ENCODE measurements around the gene SHROOM4. TPM values are rescaled to one million over a fixed set of nuclear protein-coding genes. Genes with fewer than 3 reads are reported as not detected.

The SHROOM4 gene
- total RNA-seq, 1 donor from 2014 or later: 0.75 TPM

DNA sequence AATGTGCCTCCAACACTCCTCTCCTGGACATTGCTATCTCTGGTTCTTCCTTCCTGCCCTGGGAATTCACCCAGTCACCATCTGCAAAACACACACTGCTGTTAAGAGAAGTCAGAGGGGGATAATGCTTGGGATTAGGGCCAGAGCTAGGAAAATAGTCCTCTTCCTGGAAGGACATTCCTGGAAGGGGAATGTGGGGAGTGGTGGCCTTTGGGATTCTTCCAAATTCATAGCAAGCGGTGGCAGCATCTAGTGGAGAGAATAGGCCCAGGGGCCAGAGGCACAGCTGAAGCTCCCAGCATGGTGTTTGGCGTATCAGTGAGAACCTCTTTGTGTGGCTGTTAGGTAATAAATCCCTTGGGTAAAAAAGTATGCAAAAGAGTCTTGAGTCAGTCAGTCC lies 34.3 kb downstream of the SHROOM4 start:
- ATAC-seq (peak; percentile 45), DNase-seq (ENCODE audit: low spot score) (no peak)

DNA sequence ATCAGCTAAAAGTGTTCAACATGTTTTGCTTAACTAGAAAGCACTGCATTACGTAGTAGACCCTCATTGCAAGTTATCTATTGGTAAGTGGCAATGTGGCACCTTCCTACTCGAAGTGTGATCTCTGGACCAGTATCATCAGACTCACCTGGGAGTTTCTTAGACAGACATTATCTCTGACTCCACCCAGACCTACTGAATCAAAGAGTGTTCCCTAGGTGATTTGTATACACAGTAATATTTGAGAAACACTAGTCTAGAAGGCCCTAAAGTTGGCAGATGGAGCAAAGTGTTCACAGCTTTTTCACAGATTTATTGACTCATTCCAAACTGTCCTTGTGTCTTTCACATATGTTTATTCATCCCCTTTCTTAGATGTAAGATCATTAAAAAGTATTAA lies 35.7 kb downstream of the SHROOM4 start:
- ATAC-seq: no peak
- no peak for DNase-seq (ENCODE audit: low spot score)

- no peak for ATAC-seq
- DNase-seq (ENCODE audit: low spot score): no peak
Measured at GRCh38 chrX:50776248-50776647, 37.7 kb downstream of the SHROOM4 start.

- DNase-seq (ENCODE audit: low spot score) (no peak), ATAC-seq (no peak)
Measured at GRCh38 chrX:50771382-50771781, 42.6 kb downstream of the SHROOM4 start.

DNA sequence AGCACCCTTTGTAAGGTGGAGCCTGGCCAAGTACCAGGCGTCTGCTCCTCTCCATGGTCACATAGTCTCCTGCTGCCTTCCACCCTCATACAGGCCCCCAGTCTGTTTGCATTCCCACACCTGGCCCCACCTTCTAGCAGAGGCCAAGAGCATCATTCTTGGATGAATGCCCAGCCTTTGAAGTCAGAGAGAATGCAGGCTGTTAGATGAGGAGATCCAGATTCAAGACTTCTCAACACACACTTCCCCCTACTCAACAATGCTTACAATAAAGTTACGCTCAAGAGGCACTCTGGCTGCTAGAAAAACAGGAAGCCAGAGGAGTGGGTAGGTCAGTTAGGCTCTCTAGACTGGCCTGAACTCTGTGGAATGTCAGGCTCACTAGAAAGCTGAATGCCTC lies 43.3 kb downstream of the SHROOM4 start:
- DNase-seq (ENCODE audit: low spot score) (no peak), ATAC-seq (no peak)

DNA sequence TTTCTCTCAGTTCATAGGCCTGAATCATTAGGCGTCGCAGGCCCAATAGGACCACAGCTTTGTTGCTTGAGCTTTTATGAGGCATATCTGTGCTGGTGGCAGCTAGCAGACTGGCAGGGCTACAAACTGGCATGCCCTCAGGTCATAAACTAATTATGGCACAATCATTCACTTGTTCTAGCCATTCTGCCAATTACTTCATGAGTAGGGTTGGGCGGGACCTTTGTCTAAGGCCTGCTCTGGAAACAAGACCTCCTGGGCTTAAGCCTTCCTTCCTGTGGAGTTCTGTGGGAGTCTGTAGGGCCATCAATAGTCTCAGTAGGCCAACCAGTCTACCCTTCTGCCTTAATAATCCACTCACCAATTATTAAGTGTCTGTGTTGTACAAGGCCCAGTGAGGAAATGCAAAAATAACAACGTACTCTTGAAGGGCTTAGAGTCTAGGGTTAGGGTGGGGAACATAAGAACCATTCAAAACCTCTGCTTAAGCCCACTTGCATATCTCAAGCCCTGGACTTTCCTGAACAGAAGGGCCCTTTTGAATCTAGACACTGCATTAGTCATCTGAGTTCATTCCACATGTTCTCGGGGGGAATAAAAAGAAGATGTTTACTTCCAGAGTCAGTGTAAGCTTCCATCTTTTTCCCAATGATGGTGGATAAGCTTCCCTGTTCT lies 44.5 kb downstream of the SHROOM4 start:
- DNase-seq (ENCODE audit: low spot score) (no peak), ATAC-seq (no peak)

DNA sequence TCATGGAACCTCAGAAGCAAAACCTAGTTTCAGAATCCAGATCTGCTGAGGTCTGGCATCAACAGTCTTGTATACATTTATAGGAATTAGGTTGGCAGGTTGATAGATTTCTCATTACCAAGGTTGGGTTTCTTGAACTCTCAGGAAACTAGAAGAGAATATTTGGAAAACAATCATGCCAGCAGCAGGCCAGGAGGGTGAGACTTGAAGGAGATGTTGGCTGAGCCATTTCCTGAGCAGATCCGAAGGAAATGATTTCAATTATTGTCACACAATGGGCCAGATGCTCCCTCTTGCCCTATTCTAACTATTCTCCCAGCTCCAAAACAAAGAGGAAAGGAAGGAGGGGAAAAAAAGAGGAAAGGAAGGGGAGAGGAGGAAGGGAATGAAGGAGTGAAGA lies 45.2 kb downstream of the SHROOM4 start:
- no peak for DNase-seq (ENCODE audit: low spot score)
- no peak for ATAC-seq

DNA sequence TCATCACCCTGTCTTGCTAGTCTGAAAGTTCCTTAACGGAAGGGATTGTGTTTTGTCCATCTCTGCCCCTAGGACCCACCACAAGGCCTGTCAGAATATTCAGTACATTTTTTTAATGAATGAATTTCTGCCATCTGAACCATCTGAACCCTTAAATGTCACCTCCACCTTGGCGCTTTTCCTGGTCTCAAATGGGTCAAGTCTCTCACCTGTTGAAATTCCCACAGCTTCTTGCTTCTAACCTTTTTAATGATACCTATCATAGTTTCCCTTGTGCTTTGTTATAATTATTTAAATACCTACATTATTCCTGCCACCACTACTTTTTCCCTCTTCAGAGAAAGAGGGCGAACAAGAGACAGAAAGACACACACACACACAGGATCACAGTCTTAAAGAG lies 48.0 kb downstream of the SHROOM4 start:
- ATAC-seq (no peak), DNase-seq (ENCODE audit: low spot score) (no peak)

DNA sequence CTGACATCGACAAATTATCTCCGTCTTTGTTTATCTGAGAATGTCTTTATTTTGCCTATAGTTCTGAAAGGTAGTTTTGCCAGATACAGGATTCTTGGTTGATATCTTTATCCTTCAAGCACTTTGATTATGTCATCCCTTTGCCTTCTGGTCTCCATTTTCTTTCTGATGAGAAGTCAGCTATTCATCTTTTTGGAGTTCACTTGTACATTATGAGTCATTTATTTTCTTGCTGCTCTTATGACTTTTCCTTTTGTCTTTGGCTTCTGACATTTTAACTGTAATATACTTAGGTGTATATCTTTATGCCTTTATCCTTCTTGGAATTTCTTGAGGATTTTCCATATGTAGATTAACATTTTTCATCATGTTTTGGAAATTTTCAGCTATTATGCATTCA lies 51.4 kb downstream of the SHROOM4 start:
- no peak for DNase-seq (ENCODE audit: low spot score)
- ATAC-seq: no peak

DNA sequence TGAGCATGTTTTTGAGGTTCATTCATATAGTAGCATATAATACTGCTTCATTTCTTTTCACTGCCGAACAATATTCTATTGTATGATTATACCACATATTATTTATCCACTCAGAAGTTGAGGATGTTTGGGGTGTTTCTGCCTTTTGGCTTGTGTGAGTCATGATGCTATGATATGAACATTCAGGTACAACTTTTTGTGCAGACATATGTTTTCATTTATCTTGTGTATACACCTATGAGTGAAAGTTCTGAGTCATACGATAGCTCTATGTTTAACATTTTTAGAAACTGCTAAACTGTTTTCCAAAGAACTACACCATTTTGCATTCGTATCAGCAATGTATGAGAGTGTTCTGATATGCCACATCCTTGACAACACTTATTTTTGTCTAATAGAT lies 57.7 kb downstream of the SHROOM4 start:
- ATAC-seq: no peak

GRCh38 chrX:50751091-50751490 lies 62.9 kb downstream of the SHROOM4 start:
- no peak for DNase-seq (ENCODE audit: low spot score)
- ATAC-seq: no peak

More for the DNA sequence above, 57.7 kb downstream of the SHROOM4 start:
- DNase-seq (ENCODE audit: low spot score): no peak

DNA sequence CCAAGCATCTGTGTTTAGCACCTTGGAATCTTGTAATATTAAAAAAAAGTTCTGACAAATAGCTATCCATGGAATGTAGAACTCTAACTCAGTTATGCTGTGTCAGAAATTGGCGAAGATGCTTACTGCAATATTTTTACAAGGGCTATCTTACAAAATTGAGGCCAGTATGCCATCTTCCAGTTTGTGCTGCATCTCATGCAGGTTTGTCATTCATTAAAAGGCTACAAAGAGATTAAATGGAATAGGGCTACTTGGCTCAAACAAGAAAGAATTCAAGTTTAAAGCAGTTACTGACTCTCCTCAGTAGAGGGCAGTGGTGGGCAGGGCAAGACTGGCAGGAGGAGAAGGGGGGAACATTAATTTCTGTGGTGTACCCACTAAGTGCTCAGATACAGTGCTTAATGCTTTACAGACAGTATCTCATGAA lies 66.5 kb downstream of the SHROOM4 start:
- peak; percentile 71 for ATAC-seq

GRCh38 chrX:50736656-50737055 lies 77.3 kb downstream of the SHROOM4 start:
- DNase-seq (ENCODE audit: low spot score) (no peak), ATAC-seq (no peak)

More for the DNA sequence above, 66.5 kb downstream of the SHROOM4 start:
- no peak for DNase-seq (ENCODE audit: low spot score)

DNA sequence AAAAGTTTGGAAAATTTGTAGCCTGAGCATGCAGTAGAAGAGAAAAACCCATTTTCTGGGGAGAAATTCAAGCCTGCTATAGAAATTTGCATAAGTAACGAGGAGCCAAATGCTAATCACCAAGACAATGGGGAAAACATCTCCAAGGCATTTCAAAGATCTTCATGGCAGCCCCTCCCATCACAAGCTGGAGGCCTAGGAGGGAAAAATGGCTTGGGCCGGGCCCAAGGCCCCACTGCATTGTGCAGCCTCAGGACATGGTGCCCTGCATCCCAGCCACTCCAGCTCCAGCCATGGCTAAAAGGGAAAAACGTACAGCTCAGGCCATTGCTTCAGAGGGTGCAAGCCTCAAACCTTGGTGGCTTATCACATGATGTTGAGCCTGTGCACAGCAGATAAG lies 87.7 kb downstream of the SHROOM4 start:
- DNase-seq (ENCODE audit: low spot score): no peak
- ATAC-seq: no peak

DNA sequence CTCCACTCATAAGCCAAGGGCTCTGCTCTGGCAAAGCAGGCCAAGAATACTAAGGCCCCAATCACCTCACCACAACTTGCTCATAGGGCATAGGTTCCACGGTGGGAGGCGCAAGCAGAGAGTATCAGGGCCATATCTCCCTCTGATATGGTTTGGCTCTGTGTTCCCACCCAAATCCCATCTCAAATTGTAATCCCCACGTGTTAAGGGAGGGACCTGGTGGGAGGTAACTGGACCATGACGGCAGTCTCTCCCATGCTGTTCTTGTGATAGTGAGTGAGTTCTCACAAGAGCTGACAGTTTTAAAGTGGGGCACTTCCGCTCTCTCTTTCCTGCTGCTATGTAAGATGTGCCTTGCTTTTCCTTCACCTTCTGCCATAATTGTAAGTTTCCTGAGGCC lies 88.7 kb downstream of the SHROOM4 start:
- no peak for DNase-seq (ENCODE audit: low spot score)
- no peak for ATAC-seq

DNA sequence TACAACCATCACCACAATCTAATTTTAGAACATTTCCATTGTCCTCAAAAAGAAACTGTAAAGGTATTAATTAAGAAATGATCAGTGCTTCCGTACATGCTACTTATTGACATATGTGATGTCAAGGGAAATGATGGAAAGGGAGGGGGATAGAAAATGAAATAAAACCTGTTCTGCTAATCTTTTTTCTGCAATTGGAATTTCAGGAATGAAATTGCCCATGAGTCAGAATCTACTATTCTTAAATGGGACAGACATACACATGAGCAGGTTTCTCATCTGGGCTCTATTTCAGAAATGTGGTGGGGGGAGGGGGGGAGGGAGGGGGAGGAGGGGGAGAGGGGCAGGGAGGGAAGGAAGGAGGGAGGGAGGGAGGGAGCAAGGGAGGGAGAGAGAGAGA lies 91.0 kb downstream of the SHROOM4 start:
- ATAC-seq: no peak
- DNase-seq (ENCODE audit: low spot score): no peak

DNA sequence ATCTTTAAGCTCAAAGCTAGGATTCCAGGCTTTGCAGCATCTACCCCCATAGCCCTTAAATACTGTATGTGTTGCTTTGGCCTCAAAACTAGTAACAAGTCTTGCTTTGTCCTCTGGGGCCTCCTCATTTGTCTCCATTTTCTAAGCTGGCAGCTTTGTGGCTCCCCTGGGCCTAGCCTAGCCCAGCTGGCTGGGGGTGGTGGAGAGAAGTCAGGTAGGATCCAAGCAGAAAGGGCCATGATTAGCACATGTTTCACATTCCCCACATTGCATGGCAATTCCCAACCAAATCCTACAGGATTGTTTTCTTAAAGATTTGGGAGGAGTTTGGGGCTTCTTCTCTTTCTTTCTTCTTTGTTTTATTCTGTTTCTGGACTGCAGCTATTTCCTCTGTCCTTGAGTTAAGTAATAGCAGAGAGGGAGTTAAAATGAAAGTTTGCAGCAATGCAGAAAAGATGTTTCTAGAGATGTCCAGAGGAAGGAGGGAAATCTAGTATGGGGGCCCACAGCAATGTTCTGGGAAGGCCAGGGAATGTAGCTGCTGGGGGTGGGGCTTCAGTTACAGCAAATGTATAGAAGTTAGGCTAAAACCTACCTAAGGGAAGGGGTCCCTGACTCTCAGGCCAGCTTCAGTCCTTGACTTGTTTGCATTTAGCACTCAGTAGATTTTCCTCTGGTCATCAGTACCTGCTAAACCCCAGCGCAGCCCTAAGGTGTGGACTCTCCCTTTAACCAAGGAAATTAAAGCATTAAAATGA lies 92.1 kb downstream of the SHROOM4 start:
- DNase-seq (ENCODE audit: low spot score): no peak
- ATAC-seq: no peak

GRCh38 chrX:50719614-50720013 lies 94.4 kb downstream of the SHROOM4 start:
- ATAC-seq (no peak), DNase-seq (ENCODE audit: low spot score) (no peak)

GRCh38 chrX:50718776-50719175 lies 95.2 kb downstream of the SHROOM4 start:
- no peak for DNase-seq (ENCODE audit: low spot score)
- ATAC-seq: no peak

- DNase-seq (ENCODE audit: low spot score): no peak
- ATAC-seq: no peak
Measured at GRCh38 chrX:50716706-50717105, 97.3 kb downstream of the SHROOM4 start.

GRCh38 chrX:50712777-50713176 lies 101.2 kb downstream of the SHROOM4 start:
- ATAC-seq (no peak), DNase-seq (ENCODE audit: low spot score) (no peak)

DNA sequence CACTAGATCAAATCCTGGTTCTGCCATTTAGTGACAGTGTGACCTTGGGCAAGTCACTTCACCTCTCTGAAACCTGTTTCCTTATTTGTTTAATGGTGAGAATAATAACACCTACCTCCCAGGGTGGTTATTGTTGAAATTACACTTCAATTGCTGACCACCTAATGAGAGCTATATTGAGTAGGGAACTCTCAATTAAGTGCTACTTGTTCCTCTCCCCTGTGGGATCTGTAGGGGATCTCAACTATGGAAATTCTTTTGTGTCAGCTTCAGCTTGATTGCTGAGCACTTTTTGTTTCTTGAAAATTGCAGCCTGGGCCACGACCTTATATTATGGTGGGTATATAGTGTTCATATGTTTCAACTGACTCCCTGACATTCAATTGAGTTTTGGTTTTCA lies 102.1 kb downstream of the SHROOM4 start:
- ATAC-seq (no peak), DNase-seq (ENCODE audit: low spot score) (no peak)

Measured in left lobe of liver (tissue), 2 donors.